M059J (cell line): ENCODE data around the gene RELB. TPM values are rescaled to one million over a fixed set of nuclear protein-coding genes. Genes with fewer than 3 reads are reported as not detected.

Experiments used
- DNase-seq: peaks from one replicate; pipeline ENCODE4 v3.0.0-alpha.2; 2012; ENCODE audit warnings: low read depth
- total RNA-seq: library from RNA; depleted of rRNA; stranded (reverse); fragments of >200 nt; shearing (Covaris generic); gene quantifications from 2 replicates; pipeline ENCODE4 v1.2.3, GENCODE V29; 2014

RELB gene
- total RNA-seq, 1 experiment from 2014 or later = 4.9 TPM

DNA sequence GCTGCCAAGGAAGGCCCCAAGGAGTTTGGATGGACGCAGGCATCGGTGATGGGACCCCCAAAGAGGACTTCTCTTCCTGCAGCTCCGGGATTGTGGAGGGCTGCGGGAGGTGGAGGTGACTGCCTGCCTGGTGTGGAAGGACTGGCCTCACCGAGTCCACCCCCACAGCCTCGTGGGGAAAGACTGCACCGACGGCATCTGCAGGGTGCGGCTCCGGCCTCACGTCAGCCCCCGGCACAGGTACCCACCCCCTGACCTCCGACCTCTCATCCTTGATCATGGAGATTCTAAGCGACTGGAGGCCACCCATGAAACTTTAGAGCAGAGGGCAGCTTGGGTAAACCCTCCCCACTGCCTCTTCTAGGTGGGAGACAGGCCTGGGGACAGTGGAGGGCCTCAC is 20.7 kb downstream of the RELB start:
- DNase-seq = no peak

GRCh38 chr19:45023048-45023447 is 21.8 kb downstream of the RELB start:
- no peak for DNase-seq

- DNase-seq = no peak
These were observed 24.0 kb downstream of the RELB start for GRCh38 chr19:45025264-45025663.

DNA sequence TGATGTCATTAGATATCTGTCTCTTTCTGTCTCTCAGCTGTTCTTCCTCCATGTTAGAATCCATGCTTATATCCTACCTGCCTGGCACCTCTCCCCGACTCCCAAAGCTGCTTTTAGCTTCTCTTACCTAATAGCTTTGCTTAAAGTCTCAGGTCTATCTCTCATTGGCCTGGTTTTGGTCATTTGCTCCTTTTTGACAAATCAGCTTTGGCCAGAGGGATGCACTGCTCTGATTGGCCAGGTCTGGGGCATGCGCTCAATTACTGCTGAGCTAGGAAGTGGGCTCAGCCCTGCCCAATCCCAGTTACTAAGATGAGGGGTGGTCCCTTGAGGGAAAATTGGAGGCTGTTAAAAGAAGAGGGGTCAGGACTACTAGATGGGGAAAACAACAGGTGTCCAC is 26.1 kb downstream of the RELB start:
- no peak for DNase-seq

DNA sequence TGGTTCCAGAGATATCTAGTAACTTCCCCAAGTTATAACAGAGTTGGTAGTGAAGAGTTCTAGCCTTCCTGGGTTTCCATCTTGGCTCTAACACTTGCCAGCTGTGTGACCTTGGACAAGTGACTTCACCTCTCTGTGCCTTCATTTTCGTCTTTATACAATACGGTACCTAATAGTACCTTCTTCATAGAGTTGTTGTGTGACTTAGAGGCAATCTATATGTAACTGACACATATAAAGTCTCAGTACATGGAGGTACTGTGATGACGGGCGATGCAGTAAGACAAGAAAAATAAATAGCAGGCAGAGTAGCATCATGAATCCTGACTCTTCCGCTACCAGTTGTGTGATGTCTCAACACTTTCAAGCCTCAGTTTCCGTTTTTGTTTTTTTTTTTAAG is 29.6 kb downstream of the RELB start:
- DNase-seq = no peak

DNA sequence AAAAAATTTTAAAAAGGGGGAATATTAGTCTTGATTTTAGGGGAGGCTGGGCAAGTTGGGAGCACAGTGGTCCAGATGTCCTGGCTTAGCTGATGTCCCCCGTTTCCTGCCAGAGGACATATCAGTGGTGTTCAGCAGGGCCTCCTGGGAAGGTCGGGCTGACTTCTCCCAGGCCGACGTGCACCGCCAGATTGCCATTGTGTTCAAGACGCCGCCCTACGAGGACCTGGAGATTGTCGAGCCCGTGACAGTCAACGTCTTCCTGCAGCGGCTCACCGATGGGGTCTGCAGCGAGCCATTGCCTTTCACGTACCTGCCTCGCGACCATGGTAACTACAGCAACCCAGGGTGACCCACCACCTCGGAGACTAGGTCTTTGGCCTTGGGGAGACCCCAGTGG is 31.2 kb downstream of the RELB start:
- DNase-seq = no peak

DNA sequence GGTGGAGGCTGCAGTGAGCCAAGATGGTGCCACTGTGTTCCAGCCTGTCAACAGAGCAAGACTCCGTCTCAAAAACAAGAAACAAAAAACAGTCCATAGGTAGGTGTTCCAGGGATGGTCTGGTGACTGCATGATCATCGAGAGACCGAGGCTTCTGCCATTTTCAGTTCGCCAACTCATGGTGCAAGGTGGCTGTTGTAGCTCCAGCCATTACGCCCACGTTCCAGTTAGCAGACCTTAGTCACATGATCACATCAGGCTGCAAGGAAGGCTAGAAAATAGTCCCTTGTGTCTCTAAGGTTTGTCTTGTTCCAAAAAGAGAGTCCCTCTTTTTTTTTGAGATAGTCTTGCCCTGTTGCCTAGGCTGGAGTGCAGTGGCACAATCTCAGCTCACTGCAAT is 34.5 kb downstream of the RELB start:
- DNase-seq = no peak

DNA sequence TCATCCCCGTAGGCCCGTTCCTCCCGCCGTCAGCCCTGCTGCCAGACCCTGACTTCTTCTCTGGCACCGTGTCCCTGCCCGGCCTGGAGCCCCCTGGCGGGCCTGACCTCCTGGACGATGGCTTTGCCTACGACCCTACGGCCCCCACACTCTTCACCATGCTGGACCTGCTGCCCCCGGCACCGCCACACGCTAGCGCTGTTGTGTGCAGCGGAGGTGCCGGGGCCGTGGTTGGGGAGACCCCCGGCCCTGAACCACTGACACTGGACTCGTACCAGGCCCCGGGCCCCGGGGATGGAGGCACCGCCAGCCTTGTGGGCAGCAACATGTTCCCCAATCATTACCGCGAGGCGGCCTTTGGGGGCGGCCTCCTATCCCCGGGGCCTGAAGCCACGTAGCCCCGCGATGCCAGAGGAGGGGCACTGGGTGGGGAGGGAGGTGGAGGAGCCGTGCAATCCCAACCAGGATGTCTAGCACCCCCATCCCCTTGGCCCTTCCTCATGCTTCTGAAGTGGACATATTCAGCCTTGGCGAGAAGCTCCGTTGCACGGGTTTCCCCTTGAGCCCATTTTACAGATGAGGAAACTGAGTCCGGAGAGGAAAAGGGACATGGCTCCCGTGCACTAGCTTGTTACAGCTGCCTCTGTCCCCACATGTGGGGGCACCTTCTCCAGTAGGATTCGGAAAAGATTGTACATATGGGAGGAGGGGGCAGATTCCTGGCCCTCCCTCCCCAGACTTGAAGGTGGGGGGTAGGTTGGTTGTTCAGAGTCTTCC is 36.3 kb downstream of the RELB start:
- no peak for DNase-seq

DNA sequence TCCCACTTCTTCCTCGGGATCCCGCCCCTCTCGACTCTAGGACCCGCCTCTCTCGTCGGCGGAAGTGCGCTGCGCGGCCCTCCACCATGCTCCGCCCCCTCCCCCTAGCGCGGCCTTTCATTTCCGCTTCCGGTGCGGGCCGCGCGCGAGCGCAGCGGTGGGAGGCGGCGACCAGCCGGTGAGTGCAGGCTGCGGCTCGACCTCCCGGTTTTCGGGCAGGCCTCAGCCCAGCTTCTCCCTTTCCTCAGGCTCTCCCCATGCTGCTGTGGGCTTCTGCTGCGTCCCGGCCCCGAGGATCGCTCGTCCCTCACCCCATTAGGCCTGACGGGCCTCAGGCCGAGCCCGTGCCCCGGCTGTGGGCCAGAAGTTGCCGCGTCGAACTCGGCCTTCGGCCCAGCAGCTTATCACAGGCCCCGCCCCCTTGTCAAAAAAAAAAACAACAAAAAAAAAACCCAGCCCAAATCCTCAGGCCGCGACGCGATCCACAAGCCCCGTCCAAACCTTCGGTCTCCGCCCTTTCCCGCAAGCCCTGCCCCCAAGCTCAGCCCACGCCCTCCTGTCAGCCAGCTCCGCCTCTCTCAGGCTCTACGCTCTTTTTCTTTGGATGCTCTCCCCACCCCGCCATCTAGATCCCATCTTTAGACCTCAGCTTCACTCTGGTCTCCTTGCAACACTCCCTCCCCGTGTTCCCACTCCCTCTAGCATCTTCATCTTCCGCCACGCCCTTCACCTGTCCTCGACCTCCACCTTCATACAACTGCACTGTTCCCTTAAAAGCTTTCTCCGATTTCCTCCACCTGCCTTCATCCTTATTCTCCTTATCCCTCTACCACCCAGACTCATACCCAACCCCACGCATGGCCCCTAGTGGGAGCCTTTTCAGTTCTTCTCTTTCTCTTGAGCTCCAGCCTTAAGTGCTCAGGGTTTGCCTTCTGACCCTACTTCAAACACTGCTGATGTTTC is 37.9 kb downstream of the RELB start, which contains the start of gene CLASRP:
Gene CLASRP, plus strand, starts transcription at position 115 of the 963 bp plus-strand sequence. CDS start 1,168 bp downstream, outside the sequence.
- DNase-seq = peak; percentile 88

GRCh38 chr19:45040059-45040771 is 39.0 kb downstream of the RELB start:
- no peak for DNase-seq

DNA sequence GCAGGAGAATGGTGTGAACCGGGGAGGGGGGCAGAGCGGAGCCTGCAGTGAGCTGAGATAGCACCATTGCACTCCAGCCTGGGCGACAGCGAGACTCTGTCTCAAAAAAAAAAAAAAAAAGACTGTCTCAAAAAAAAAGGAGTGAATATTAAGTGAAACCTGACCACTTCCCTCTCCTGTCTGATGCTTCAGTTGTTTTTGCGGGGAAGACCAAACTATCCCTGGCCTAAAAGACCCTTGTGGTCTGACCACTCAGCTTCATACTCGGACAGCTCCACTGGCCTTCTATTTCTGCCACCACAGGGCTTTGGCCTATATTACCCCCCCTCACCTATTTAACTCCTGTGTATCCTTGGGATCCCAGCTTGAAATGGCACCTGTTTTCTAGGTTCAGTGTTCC is 39.9 kb downstream of the RELB start:
- DNase-seq = no peak

DNA sequence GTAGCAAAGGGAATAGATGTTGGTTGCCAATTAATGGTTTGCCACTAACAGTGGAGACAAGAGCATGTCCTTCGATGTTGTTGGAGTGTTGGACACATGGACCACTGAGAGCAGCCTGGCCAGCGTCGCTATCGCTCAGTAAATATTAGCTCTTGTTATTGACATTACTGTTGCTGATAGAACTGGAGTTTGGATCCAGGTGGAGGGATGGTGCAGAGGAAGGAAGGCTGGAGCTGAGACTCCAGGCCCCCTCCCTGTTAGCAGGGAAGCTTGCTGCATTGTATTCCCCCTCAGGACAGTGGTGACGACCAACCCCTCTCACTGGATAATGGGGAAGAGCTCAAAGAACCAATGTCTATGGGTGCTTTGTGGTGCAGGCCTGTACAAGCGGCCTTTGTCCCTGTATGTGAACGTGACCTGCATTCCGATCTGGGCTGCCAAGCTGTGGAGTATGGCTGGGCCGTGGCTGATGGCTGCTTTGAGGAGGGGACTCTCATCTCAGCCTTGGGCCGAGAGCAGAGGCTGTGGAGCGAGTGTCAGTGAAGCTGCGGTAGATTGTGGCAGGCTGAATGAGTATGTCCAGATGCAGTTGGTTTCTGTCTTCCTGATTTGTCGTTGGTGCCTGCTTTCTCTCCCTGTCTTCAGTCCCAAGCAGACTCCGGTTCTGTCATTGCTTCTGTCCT is 44.5 kb downstream of the RELB start:
- no peak for DNase-seq

- DNase-seq = no peak
These were observed 45.1 kb downstream of the RELB start for GRCh38 chr19:45046355-45046754.

- no peak for DNase-seq
These were observed 46.0 kb downstream of the RELB start for GRCh38 chr19:45047188-45047797.

GRCh38 chr19:45049073-45049736 is 47.9 kb downstream of the RELB start:
- DNase-seq = no peak

- no peak for DNase-seq
These were observed 48.8 kb downstream of the RELB start for GRCh38 chr19:45050036-45050435.

- DNase-seq = no peak
These were observed 50.8 kb downstream of the RELB start for GRCh38 chr19:45051929-45052579.

DNA sequence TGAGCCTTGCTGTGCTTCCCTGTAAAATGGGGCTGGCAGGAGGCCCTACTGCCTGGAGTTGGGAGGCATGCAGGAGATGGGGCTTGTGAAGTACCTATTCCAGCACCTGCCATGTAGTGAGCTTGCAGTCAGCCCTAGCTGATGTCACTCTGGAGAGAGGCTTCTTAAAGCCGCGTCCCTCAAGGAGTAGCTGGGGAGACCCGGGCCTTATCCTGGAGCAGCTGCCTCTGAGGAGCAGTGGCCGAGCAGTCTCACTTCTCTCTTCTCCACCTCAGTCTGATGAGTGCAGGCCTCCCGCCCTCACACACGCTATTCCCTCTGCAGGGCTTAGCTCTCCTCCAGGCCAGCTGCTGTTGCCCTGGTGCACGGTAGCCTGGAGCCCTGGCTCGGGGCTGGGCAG is 55.6 kb downstream of the RELB start:
- no peak for DNase-seq

DNA sequence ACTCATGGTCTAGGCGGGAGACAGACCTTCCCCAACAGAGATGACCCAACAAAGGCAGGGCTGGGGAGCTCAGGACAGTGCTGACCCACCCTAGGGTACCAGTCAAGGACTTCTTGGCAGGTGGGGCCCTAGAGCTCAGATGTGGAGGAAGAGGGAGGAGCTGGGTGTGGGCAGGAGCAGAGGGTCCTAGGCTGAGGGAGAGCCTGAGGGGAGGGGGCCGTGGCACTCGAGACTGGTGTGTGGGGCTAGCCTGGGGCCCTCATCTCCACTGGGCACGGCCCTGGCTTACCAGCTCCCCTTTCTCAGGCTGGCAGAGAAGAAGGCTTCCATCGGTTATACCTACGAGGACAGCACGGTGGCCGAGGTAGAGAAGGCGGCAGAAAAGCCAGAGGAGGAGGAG is 56.2 kb downstream of the RELB start:
- DNase-seq = no peak

- no peak for DNase-seq
These were observed 57.4 kb downstream of the RELB start for GRCh38 chr19:45058622-45059159.
